ENCODE measurements around the gene TTLL6. TPM values are rescaled to one million over a fixed set of nuclear protein-coding genes. Genes with fewer than 3 reads are reported as not detected.

TTLL6 gene
- total RNA-seq, 1 experiment from 2014 or later, result 2.4 TPM

- no peak overlapping the region for H2BK15ac ChIP-seq (ENCODE audit: low read depth, low read length)
- no peak overlapping the region for H2BK120ac ChIP-seq (ENCODE audit: low read depth, low read length, poor library complexity, severe bottlenecking)
- no peak overlapping the region for H3K56ac ChIP-seq (ENCODE audit: insufficient read length, low read depth, low read length)
- H3K4me1 ChIP-seq (ENCODE audit: insufficient read depth, low read length), result no peaks in the 10 kb centered on the region
- H3K9me3 ChIP-seq (ENCODE audit: control insufficient read depth, low read depth, low read length), result no peaks in the 10 kb centered on the region
- no peak for TF ChIP-seq CTCF (conservative IDR thresholded peaks at IDR 0.05)
- Mint-ChIP-seq H3K27ac (no peak overlapping the region), H3K27me3 (ENCODE audit: low read depth) (peaks cover 100% of the 10 kb centered on the region), H3K4me3 (no peak overlapping the region), H3K9me3 (peaks cover 0 to 5% of the 10 kb centered on the region in 2 experiments; a peak in 2 of 5 replicates), H3K36me3 (ENCODE audit: insufficient read depth in 1 of 3, low read depth in 3 of 3) (no peaks in the 10 kb centered on the region), H3K4me1 (peaks cover 6 to 11% of the 10 kb centered on the region in 2 experiments; a peak in 3 of 4 replicates)
- H2AK5ac ChIP-seq (ENCODE audit: insufficient read length, low read length), result no peak overlapping the region
- no peak overlapping the region for H3K27ac ChIP-seq (ENCODE audit: insufficient read length, low read depth, low read length)
- no peaks in the 10 kb centered on the region for H3K79me2 ChIP-seq (ENCODE audit: insufficient read depth, low read length)
- H3K23me2 ChIP-seq (ENCODE audit: insufficient read length, low read depth, low read length, poor library complexity, severe bottlenecking), result no peaks in the 10 kb centered on the region
- H2BK20ac ChIP-seq (ENCODE audit: low read depth, low read length, poor library complexity, severe bottlenecking), result no peak overlapping the region
- WGBS (ENCODE audit: extremely low coverage, insufficient read length, low lambda C conversion rate), result no CpG with 5 or more reads among the region's 53 CpGs
- H2BK12ac ChIP-seq (ENCODE audit: insufficient read length, low read depth, low read length), result no peak overlapping the region
- no peak overlapping the region for H4K91ac ChIP-seq (ENCODE audit: insufficient read length, low read depth, low read length)
- no peak overlapping the region for H3K18ac ChIP-seq (ENCODE audit: insufficient read length, low read depth, low read length)
- H3K23ac ChIP-seq (ENCODE audit: insufficient read length, low read depth, low read length), result no peak overlapping the region
- no peaks in the 10 kb centered on the region for H3K79me1 ChIP-seq (ENCODE audit: insufficient read depth, low read depth, low read length, poor library complexity, severe bottlenecking)
- DNase-seq, result peak; percentile 71
- H3K14ac ChIP-seq (ENCODE audit: insufficient read depth, low read length), result no peak overlapping the region
- no peak overlapping the region for H3K9ac ChIP-seq (ENCODE audit: extremely low read depth, insufficient read length, low read length)
- no peak overlapping the region for H2BK5ac ChIP-seq (ENCODE audit: insufficient read length, low read length)
- H3T11ph ChIP-seq (ENCODE audit: low read length), result no peak overlapping the region
- H3K4me2 ChIP-seq (ENCODE audit: insufficient read depth, insufficient read length, low read length), result no peak overlapping the region
- H3K27me3 ChIP-seq (ENCODE audit: insufficient read depth, low read length), result peaks cover 98% of the 10 kb centered on the region
- H2AFZ ChIP-seq (ENCODE audit: low read length), result no peak overlapping the region
- H4K5ac ChIP-seq (ENCODE audit: insufficient read length, low read depth, low read length), result no peak overlapping the region
- H4K8ac ChIP-seq (replicated peaks; ENCODE audit: insufficient read length, low read depth, low read length), result no peak overlapping the region
- H4K20me1 ChIP-seq (ENCODE audit: control insufficient read depth, insufficient read depth, insufficient read length), result no peaks in the 10 kb centered on the region
- no peak overlapping the region for H3K4ac ChIP-seq (ENCODE audit: low read depth, low read length)
Measured at GRCh38 chr17:48747445-48748363, 69.3 kb downstream of the TTLL6 start.

All from H9 (cell line).